Measurements from ENCODE around the gene EPHB1.

EPHB1 gene

GRCh38 chr3:134797057-134797740 lies 2.1 kb downstream of the EPHB1 start:
- no peak overlapping the region for H3K27ac ChIP-seq (ENCODE audit: insufficient read depth, low read depth, low read length, poor library complexity, severe bottlenecking)
- WGBS, 2 experiments = 6 to 7% methylated on average over 33 of the region's 33 CpGs
- peak overlapping the region; percentile 45 for H3K4me3 ChIP-seq (ENCODE audit: insufficient read depth, low read depth, low read length)
- H3K36me3 ChIP-seq (ENCODE audit: control insufficient read depth, insufficient read depth, low read length) = no peaks in the 10 kb centered on the region
- no peaks in the 10 kb centered on the region for H3K9me3 ChIP-seq (ENCODE audit: control insufficient read depth, low read length)
- peaks cover 11% of the 10 kb centered on the region for H3K4me1 ChIP-seq (ENCODE audit: control insufficient read depth, insufficient read depth, low read length)
- peaks cover 34% of the 10 kb centered on the region for H3K27me3 ChIP-seq (ENCODE audit: control insufficient read depth, insufficient read depth, low read length, poor library complexity, severe bottlenecking)

GRCh38 chr3:134797741-134798451 lies 2.8 kb downstream of the EPHB1 start:
- Histone ChIP-seq H3K4me3 (ENCODE audit: insufficient read depth, low read depth, low read length) (peak overlapping the region; percentile 45), H3K27ac (ENCODE audit: insufficient read depth, low read depth, low read length, poor library complexity, severe bottlenecking) (no peak overlapping the region), H3K27me3 (ENCODE audit: control insufficient read depth, insufficient read depth, low read length, poor library complexity, severe bottlenecking) (peaks cover 34% of the 10 kb centered on the region), H3K9me3 (ENCODE audit: control insufficient read depth, low read length) (no peaks in the 10 kb centered on the region), H3K4me1 (ENCODE audit: control insufficient read depth, insufficient read depth, low read length) (peaks cover 11% of the 10 kb centered on the region), H3K36me3 (ENCODE audit: control insufficient read depth, insufficient read depth, low read length) (no peaks in the 10 kb centered on the region)
- 45 to 49% methylated on average over 12 to 13 of the region's 13 CpGs for WGBS, 2 experiments

GRCh38 chr3:134798681-134799311 lies 3.7 kb downstream of the EPHB1 start:
- Histone ChIP-seq H3K4me1 (ENCODE audit: control insufficient read depth, insufficient read depth, low read length) (peaks cover 11% of the 10 kb centered on the region), H3K27me3 (ENCODE audit: control insufficient read depth, insufficient read depth, low read length, poor library complexity, severe bottlenecking) (peaks cover 34% of the 10 kb centered on the region), H3K27ac (ENCODE audit: insufficient read depth, low read depth, low read length, poor library complexity, severe bottlenecking) (no peak overlapping the region), H3K4me3 (ENCODE audit: insufficient read depth, low read depth, low read length) (no peak overlapping the region), H3K36me3 (ENCODE audit: control insufficient read depth, insufficient read depth, low read length) (no peaks in the 10 kb centered on the region), H3K9me3 (ENCODE audit: control insufficient read depth, low read length) (no peaks in the 10 kb centered on the region)
- WGBS, 2 experiments = 82 to 84% methylated on average over 9 of the region's 9 CpGs

- H3K4me1 ChIP-seq (ENCODE audit: control insufficient read depth, insufficient read depth, low read length) = peaks cover 11% of the 10 kb centered on the region
- WGBS, 2 experiments = 92% methylated on average over 6 of the region's 6 CpGs
- no peak overlapping the region for H3K4me3 ChIP-seq (ENCODE audit: insufficient read depth, low read depth, low read length)
- no peak overlapping the region for H3K27ac ChIP-seq (ENCODE audit: insufficient read depth, low read depth, low read length, poor library complexity, severe bottlenecking)
- no peaks in the 10 kb centered on the region for H3K9me3 ChIP-seq (ENCODE audit: control insufficient read depth, low read length)
- peaks cover 29% of the 10 kb centered on the region for H3K27me3 ChIP-seq (ENCODE audit: control insufficient read depth, insufficient read depth, low read length, poor library complexity, severe bottlenecking)
- no peaks in the 10 kb centered on the region for H3K36me3 ChIP-seq (ENCODE audit: control insufficient read depth, insufficient read depth, low read length)
These were observed 4.3 kb downstream of the EPHB1 start for GRCh38 chr3:134799393-134799792.

- WGBS, 2 experiments = 95 to 96% methylated on average over 5 to 6 of the region's 6 CpGs
- peaks cover 11% of the 10 kb centered on the region for H3K4me1 ChIP-seq (ENCODE audit: control insufficient read depth, insufficient read depth, low read length)
- H3K27ac ChIP-seq (ENCODE audit: insufficient read depth, low read depth, low read length, poor library complexity, severe bottlenecking) = no peak overlapping the region
- H3K9me3 ChIP-seq (ENCODE audit: control insufficient read depth, low read length) = no peaks in the 10 kb centered on the region
- peaks cover 18% of the 10 kb centered on the region for H3K27me3 ChIP-seq (ENCODE audit: control insufficient read depth, insufficient read depth, low read length, poor library complexity, severe bottlenecking)
- H3K4me3 ChIP-seq (ENCODE audit: insufficient read depth, low read depth, low read length) = no peak overlapping the region
- H3K36me3 ChIP-seq (ENCODE audit: control insufficient read depth, insufficient read depth, low read length) = no peaks in the 10 kb centered on the region
These were observed 6.3 kb downstream of the EPHB1 start for GRCh38 chr3:134801204-134801958.

- Histone ChIP-seq H3K4me1 (ENCODE audit: control insufficient read depth, insufficient read depth, low read length) (peaks cover 9% of the 10 kb centered on the region), H3K27me3 (ENCODE audit: control insufficient read depth, insufficient read depth, low read length, poor library complexity, severe bottlenecking) (peaks cover 7% of the 10 kb centered on the region), H3K27ac (ENCODE audit: insufficient read depth, low read depth, low read length, poor library complexity, severe bottlenecking) (no peak overlapping the region), H3K36me3 (ENCODE audit: control insufficient read depth, insufficient read depth, low read length) (no peaks in the 10 kb centered on the region), H3K9me3 (ENCODE audit: control insufficient read depth, low read length) (no peaks in the 10 kb centered on the region), H3K4me3 (ENCODE audit: insufficient read depth, low read depth, low read length) (no peak overlapping the region)
- WGBS, 2 experiments = 0 to 45% methylated on average over 1 to 2 of the region's 2 CpGs
These were observed 7.5 kb downstream of the EPHB1 start for GRCh38 chr3:134802428-134803050.

GRCh38 chr3:134803051-134803505 lies 8.0 kb downstream of the EPHB1 start:
- Histone ChIP-seq H3K4me3 (ENCODE audit: insufficient read depth, low read depth, low read length) (no peak overlapping the region), H3K36me3 (ENCODE audit: control insufficient read depth, insufficient read depth, low read length) (no peaks in the 10 kb centered on the region), H3K4me1 (ENCODE audit: control insufficient read depth, insufficient read depth, low read length) (peaks cover 5% of the 10 kb centered on the region), H3K9me3 (ENCODE audit: control insufficient read depth, low read length) (no peaks in the 10 kb centered on the region), H3K27ac (ENCODE audit: insufficient read depth, low read depth, low read length, poor library complexity, severe bottlenecking) (no peak overlapping the region), H3K27me3 (ENCODE audit: control insufficient read depth, insufficient read depth, low read length, poor library complexity, severe bottlenecking) (peaks cover 2% of the 10 kb centered on the region)
- 89 to 94% methylated on average over 3 of the region's 3 CpGs for WGBS, 2 experiments

- H3K27ac ChIP-seq (ENCODE audit: insufficient read depth, low read depth, low read length, poor library complexity, severe bottlenecking) = no peak overlapping the region
- 87 to 94% methylated on average over 3 to 4 of the region's 4 CpGs for WGBS, 2 experiments
- H3K27me3 ChIP-seq (ENCODE audit: control insufficient read depth, insufficient read depth, low read length, poor library complexity, severe bottlenecking) = no peaks in the 10 kb centered on the region
- peaks cover 3% of the 10 kb centered on the region for H3K4me1 ChIP-seq (ENCODE audit: control insufficient read depth, insufficient read depth, low read length)
- no peaks in the 10 kb centered on the region for H3K9me3 ChIP-seq (ENCODE audit: control insufficient read depth, low read length)
- H3K36me3 ChIP-seq (ENCODE audit: control insufficient read depth, insufficient read depth, low read length) = no peaks in the 10 kb centered on the region
- H3K4me3 ChIP-seq (ENCODE audit: insufficient read depth, low read depth, low read length) = no peak overlapping the region
These were observed 8.6 kb downstream of the EPHB1 start for GRCh38 chr3:134803652-134804051.

- Histone ChIP-seq H3K4me3 (ENCODE audit: insufficient read depth, low read depth, low read length) (no peak overlapping the region), H3K36me3 (ENCODE audit: control insufficient read depth, insufficient read depth, low read length) (no peaks in the 10 kb centered on the region), H3K27me3 (ENCODE audit: control insufficient read depth, insufficient read depth, low read length, poor library complexity, severe bottlenecking) (no peaks in the 10 kb centered on the region), H3K4me1 (ENCODE audit: control insufficient read depth, insufficient read depth, low read length) (peaks cover 5% of the 10 kb centered on the region), H3K27ac (ENCODE audit: insufficient read depth, low read depth, low read length, poor library complexity, severe bottlenecking) (no peak overlapping the region), H3K9me3 (ENCODE audit: control insufficient read depth, low read length) (no peaks in the 10 kb centered on the region)
- 95% methylated on average over 14 of the region's 14 CpGs for WGBS, 2 experiments
These were observed 9.7 kb downstream of the EPHB1 start for GRCh38 chr3:134804508-134805480.
